NT2/D1 (cell line): ENCODE data around the gene NAA38.

Experiments used
- YY1 ChIP-seq: IDR thresholded peaks from 2 replicates; pipeline ENCODE4 v1.6.1; 2011; ENCODE audit not compliant: insufficient read length, insufficient read depth
- ZNF274 ChIP-seq: IDR thresholded peaks from 2 replicates; pipeline ENCODE4 v1.6.1; 2011; ENCODE audit warnings: mild to moderate bottlenecking, low read depth, low read length

GRCh38 chr17:7845359-7846062 lies 11.8 kb downstream of the NAA38 start:
- TF ChIP-seq YY1: no peak
- no peak for TF ChIP-seq ZNF274
